ENCODE results near the gene ANGPT4. TPM values are rescaled to one million over a fixed set of nuclear protein-coding genes. Genes with fewer than 3 reads are reported as not detected.
A peak's percentile ranks its signal among the peaks of the same experiment; 100 is the strongest.

Gene ANGPT4
- total and polyA plus RNA-seq, 2 of the 8 experiments (the other 6 are each of a cell fraction or from before 2014, with no cell fraction given): 0.07 to 0.33 TPM

DNA sequence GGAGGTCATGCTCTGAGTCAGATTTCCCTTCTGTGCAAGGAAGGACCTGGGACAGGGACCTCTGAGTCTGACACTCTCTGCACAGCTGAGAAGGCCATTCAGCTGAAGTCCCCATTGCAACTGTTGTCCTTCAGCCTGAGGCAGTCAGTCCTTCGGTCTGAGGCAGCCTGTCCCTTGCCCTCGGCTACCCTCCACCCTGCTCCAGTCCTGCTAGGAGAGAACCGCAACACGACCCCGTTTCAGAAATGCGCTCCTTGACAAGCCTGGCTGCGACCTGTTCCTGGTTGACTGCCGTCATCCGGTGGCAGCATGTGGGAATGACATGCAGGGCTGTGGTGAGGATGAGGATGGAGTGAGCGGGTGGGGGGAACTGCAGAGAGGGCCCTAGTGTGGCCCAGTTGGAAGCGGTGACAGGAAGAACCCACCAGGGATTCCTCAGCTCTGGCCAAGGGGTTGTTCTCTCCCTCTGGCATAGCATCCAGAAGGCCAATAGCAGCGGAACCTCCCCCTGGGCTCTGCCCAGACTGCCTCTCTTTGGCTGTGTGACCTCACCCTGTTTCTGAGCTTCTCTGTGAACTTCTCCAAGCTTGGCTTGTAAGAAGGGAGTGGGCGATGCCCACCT, 40.3 kb upstream of the ANGPT4 start (continued):
- TF ChIP-seq RAD21 (IDR thresholded peaks at IDR 0.05 in 1 of 2, conservative IDR thresholded peaks at IDR 0.05 in 1 of 2; ENCODE audit: low read depth in 2 of 2, low read length in 2 of 2) (peak; percentile 100), TBP (IDR thresholded peaks at IDR 0.05; ENCODE audit: low read depth, low read length) (peak; percentile 21; the same call in 1 of the 2 replicates), FOSL1 (IDR thresholded peaks at IDR 0.05; ENCODE audit: insufficient read depth, low read depth, low read length) (no peak), RFX5 (IDR thresholded peaks at IDR 0.05; ENCODE audit: borderline replicate concordance, low read depth, low read length) (no peak)
